ENCODE data around the gene HEBP2.

The HEBP2 gene

DNA sequence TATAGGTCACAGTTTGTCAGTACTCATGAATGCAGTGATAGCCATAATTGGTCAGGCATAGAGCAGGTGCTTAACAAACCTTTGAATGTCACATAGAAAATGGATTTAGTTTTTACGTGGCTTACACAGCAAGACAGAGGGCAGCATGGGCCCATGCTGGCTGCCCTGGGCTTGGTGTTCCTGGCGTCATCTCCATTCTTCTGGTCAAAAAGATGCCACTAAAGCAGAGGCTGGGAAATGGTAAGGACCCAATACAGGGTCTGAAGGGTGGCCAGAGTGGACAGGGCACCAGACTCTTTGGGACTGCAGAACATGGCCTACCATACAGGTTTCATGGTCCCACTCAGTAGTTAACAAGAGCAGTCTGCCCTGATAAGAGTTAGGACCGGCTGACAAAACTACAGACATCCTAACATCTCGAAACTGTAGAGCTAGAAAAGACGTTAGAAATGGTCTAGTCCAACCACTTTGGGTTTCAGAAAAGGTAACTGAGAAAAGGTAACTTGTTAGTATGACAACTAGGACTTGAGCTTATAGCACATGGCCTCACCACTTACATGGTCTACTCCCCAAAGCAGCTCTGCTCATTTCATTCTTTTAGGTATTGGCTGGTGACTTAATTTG is 22.6 kb downstream of the HEBP2 start:
- TF ChIP-seq RARB (CRISPR knock-in tag; IDR thresholded peaks at IDR 0.05) (no peak), TSHZ2 (CRISPR knock-in tag; IDR thresholded peaks at IDR 0.05) (no peak), OSR1 (CRISPR knock-in tag; IDR thresholded peaks at IDR 0.05) (no peak), ZFP3 (CRISPR knock-in tag; IDR thresholded peaks at IDR 0.05) (no peak), ZC3H10 (CRISPR knock-in tag; IDR thresholded peaks at IDR 0.05) (no peak), SNAI2 (CRISPR knock-in tag; IDR thresholded peaks at IDR 0.05) (no peak), PPARA (CRISPR knock-in tag; IDR thresholded peaks at IDR 0.05; ENCODE audit: borderline replicate concordance) (no peak), ZNF565 (CRISPR knock-in tag; conservative IDR thresholded peaks at IDR 0.05; ENCODE audit: low read depth) (no peak)
- no peak for ATAC-seq

GRCh38 chr6:138427701-138428100 is 23.7 kb downstream of the HEBP2 start:
- ATAC-seq: no peak
- TF ChIP-seq, protein P1, sequence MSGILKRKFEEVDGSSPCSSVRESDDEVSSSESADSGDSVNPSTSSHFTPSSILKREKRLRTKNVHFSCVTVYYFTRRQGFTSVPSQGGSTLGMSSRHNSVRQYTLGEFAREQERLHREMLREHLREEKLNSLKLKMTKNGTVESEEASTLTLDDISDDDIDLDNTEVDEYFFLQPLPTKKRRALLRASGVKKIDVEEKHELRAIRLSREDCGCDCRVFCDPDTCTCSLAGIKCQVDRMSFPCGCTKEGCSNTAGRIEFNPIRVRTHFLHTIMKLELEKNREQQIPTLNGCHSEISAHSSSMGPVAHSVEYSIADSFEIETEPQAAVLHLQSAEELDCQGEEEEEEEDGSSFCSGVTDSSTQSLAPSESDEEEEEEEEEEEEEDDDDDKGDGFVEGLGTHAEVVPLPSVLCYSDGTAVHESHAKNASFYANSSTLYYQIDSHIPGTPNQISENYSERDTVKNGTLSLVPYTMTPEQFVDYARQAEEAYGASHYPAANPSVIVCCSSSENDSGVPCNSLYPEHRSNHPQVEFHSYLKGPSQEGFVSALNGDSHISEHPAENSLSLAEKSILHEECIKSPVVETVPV (CRISPR knock-in tag; IDR thresholded peaks at IDR 0.05): no peak
- TF ChIP-seq TOX (CRISPR knock-in tag; IDR thresholded peaks at IDR 0.05; ENCODE audit: borderline replicate concordance) (no peak), ZFP30 (CRISPR knock-in tag; IDR thresholded peaks at IDR 0.05) (no peak), SNAI2 (CRISPR knock-in tag; IDR thresholded peaks at IDR 0.05) (no peak), OSR1 (CRISPR knock-in tag; IDR thresholded peaks at IDR 0.05) (no peak), TCF4 (CRISPR knock-in tag; IDR thresholded peaks at IDR 0.05; ENCODE audit: borderline replicate concordance) (no peak), ISL1 (CRISPR knock-in tag; IDR thresholded peaks at IDR 0.05) (no peak), RARB (CRISPR knock-in tag; IDR thresholded peaks at IDR 0.05) (no peak), ZFP3 (CRISPR knock-in tag; IDR thresholded peaks at IDR 0.05) (no peak), ESRRG (CRISPR knock-in tag; IDR thresholded peaks at IDR 0.05) (no peak)
- TF ChIP-seq, protein P2, sequence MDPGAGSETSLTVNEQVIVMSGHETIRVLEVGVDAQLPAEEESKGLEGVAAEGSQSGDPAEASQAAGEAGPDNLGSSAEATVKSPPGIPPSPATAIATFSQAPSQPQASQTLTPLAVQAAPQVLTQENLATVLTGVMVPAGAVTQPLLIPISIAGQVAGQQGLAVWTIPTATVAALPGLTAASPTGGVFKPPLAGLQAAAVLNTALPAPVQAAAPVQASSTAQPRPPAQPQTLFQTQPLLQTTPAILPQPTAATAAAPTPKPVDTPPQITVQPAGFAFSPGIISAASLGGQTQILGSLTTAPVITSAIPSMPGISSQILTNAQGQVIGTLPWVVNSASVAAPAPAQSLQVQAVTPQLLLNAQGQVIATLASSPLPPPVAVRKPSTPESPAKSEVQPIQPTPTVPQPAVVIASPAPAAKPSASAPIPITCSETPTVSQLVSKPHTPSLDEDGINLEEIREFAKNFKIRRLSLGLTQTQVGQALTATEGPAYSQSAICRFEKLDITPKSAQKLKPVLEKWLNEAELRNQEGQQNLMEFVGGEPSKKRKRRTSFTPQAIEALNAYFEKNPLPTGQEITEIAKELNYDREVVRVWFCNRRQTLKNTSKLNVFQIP (CRISPR knock-in tag; IDR thresholded peaks at IDR 0.05; ENCODE audit: borderline replicate concordance, low read depth): no peak
- TF ChIP-seq, protein P3, sequence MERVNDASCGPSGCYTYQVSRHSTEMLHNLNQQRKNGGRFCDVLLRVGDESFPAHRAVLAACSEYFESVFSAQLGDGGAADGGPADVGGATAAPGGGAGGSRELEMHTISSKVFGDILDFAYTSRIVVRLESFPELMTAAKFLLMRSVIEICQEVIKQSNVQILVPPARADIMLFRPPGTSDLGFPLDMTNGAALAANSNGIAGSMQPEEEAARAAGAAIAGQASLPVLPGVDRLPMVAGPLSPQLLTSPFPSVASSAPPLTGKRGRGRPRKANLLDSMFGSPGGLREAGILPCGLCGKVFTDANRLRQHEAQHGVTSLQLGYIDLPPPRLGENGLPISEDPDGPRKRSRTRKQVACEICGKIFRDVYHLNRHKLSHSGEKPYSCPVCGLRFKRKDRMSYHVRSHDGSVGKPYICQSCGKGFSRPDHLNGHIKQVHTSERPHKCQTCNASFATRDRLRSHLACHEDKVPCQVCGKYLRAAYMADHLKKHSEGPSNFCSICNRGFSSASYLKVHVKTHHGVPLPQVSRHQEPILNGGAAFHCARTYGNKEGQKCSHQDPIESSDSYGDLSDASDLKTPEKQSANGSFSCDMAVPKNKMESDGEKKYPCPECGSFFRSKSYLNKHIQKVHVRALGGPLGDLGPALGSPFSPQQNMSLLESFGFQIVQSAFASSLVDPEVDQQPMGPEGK (CRISPR knock-in tag; IDR thresholded peaks at IDR 0.05; ENCODE audit: borderline replicate concordance): no peak

DNA sequence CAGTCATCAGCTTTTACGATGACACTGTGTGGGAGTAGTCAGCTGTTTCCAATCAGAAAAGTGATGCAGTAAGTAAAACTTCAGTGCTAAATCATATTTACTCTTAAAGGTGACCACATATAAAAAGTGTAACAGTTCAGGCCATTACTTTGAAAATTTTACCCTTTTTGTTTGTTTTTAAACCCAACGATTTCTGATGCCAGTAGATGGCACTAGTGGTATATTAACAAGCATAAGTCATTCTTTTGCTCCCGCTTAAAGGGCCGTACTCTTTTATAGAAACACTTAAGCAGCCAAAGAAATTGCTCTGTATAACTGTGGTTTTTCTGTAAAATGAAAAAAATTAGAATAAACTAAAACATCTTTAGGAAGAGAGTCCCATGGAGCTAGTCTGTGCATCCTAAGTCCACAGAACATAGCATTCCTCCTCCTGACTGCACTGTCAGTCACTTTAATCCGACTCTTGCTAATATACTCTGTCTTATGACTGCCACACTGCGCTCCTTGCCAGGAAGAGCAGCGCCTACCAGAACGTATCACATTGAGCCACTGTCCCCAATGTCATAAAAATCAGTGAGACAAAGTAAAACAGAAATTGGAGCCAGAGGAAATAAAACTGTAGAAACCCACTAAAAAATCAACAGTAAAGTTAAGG is 25.0 kb downstream of the HEBP2 start:
- ATAC-seq: peak; percentile 75
- TF ChIP-seq ISL1 (CRISPR knock-in tag; IDR thresholded peaks at IDR 0.05): no peak

- no peak for TF ChIP-seq TSHZ2 (CRISPR knock-in tag; IDR thresholded peaks at IDR 0.05)
- no peak for TF ChIP-seq GLIS3 (CRISPR knock-in tag; IDR thresholded peaks at IDR 0.05)
- ATAC-seq: no peak; the same call in 2 of the 3 replicates
Observed at GRCh38 chr6:138429761-138430160, 25.7 kb downstream of the HEBP2 start.

All from SK-N-SH treated with all-trans-retinoic acid at 6 μM for 48 hours (cell line).